ENCODE results near the gene FN3KRP.

Gene FN3KRP

GRCh38 chr17:82697808-82698064 is 18.8 kb upstream of the FN3KRP start:
- Histone ChIP-seq H3K36me3 (ENCODE audit: control insufficient read depth in 5 of 5, insufficient read depth in 5 of 5, low read length in 5 of 5) (no peaks in the 10 kb centered on the region), H3K4me1 (ENCODE audit: control insufficient read depth in 5 of 5, insufficient read depth in 5 of 5, low read length in 5 of 5) (peaks cover 6 to 24% (median 20%) of the 10 kb centered on the region in 5 donors), H3K9me3 (ENCODE audit: control insufficient read depth in 5 of 5, low read length in 5 of 5) (peaks cover 0 to 8% (median 4%) of the 10 kb centered on the region in 5 donors), H3K4me3 (ENCODE audit: low read depth in 1 of 5, low read length in 5 of 5) (peak overlapping the region in 4 of 5 donors; percentile 47 to 73 (median 69)), H3K9ac (ENCODE audit: low read length in 5 of 5) (peak overlapping the region in 4 of 5 donors; percentile 8 to 76 (median 52)), H3K27me3 (ENCODE audit: control insufficient read depth in 5 of 5, insufficient read depth in 4 of 5, low read length in 5 of 5) (no peaks in the 10 kb centered on the region), H3K27ac (ENCODE audit: low read depth, low read length) (no peak overlapping the region)

- H3K4me1 ChIP-seq (ENCODE audit: control insufficient read depth in 5 of 5, insufficient read depth in 5 of 5, low read length in 5 of 5), result peaks cover 6 to 24% (median 20%) of the 10 kb centered on the region in 5 donors
- no peaks in the 10 kb centered on the region for H3K36me3 ChIP-seq (ENCODE audit: control insufficient read depth in 5 of 5, insufficient read depth in 5 of 5, low read length in 5 of 5)
- peaks cover 0 to 4% (median 0%) of the 10 kb centered on the region in 5 donors for H3K27me3 ChIP-seq (ENCODE audit: control insufficient read depth in 5 of 5, insufficient read depth in 4 of 5, low read length in 5 of 5)
- H3K27ac ChIP-seq (ENCODE audit: low read depth, low read length), result no peak within 1 kb of the TSS
- H3K9ac ChIP-seq (ENCODE audit: low read length in 5 of 5), result peak within 1 kb of the TSS in 4 of 5 donors; percentile 8 to 76 (median 55)
- H3K4me3 ChIP-seq (ENCODE audit: low read depth in 1 of 5, low read length in 5 of 5), result peak within 1 kb of the TSS; percentile 73 to 85 (median 81)
- H3K9me3 ChIP-seq (ENCODE audit: control insufficient read depth in 5 of 5, low read length in 5 of 5), result peaks cover 0 to 8% (median 4%) of the 10 kb centered on the region in 5 donors
These were observed 18.2 kb upstream of the FN3KRP start, which contains the start of gene RAB40B for GRCh38 chr17:82698065-82698973. Gene RAB40B (minus strand): TSS chr17:82698698. CDS start chr17:82698596, 102 bp downstream.

GRCh38 chr17:82698974-82699442 is 17.5 kb upstream of the FN3KRP start:
- Histone ChIP-seq H3K9ac (ENCODE audit: low read length in 5 of 5) (peak overlapping the region in 2 of 5 donors; percentile 45 to 66), H3K9me3 (ENCODE audit: control insufficient read depth in 5 of 5, low read length in 5 of 5) (peaks cover 0 to 8% (median 4%) of the 10 kb centered on the region in 5 donors), H3K36me3 (ENCODE audit: control insufficient read depth in 5 of 5, insufficient read depth in 5 of 5, low read length in 5 of 5) (no peaks in the 10 kb centered on the region), H3K4me3 (ENCODE audit: low read depth in 1 of 5, low read length in 5 of 5) (peak overlapping the region; percentile 65 to 85 (median 81)), H3K4me1 (ENCODE audit: control insufficient read depth in 5 of 5, insufficient read depth in 5 of 5, low read length in 5 of 5) (peaks cover 6 to 24% (median 20%) of the 10 kb centered on the region in 5 donors), H3K27me3 (ENCODE audit: control insufficient read depth in 5 of 5, insufficient read depth in 4 of 5, low read length in 5 of 5) (peaks cover 0 to 4% (median 2%) of the 10 kb centered on the region in 5 donors), H3K27ac (ENCODE audit: low read depth, low read length) (no peak overlapping the region)

GRCh38 chr17:82699551-82699950 is 17.0 kb upstream of the FN3KRP start:
- no peak overlapping the region for H3K9ac ChIP-seq (ENCODE audit: low read length in 5 of 5)
- peaks cover 0 to 6% (median 4%) of the 10 kb centered on the region in 5 donors for H3K27me3 ChIP-seq (ENCODE audit: control insufficient read depth in 5 of 5, insufficient read depth in 4 of 5, low read length in 5 of 5)
- peaks cover 6 to 24% (median 20%) of the 10 kb centered on the region in 5 donors for H3K4me1 ChIP-seq (ENCODE audit: control insufficient read depth in 5 of 5, insufficient read depth in 5 of 5, low read length in 5 of 5)
- no peaks in the 10 kb centered on the region for H3K36me3 ChIP-seq (ENCODE audit: control insufficient read depth in 5 of 5, insufficient read depth in 5 of 5, low read length in 5 of 5)
- H3K4me3 ChIP-seq (ENCODE audit: low read depth in 1 of 5, low read length in 5 of 5), result peak overlapping the region; percentile 65 to 85 (median 81)
- H3K27ac ChIP-seq (ENCODE audit: low read depth, low read length), result no peak overlapping the region
- H3K9me3 ChIP-seq (ENCODE audit: control insufficient read depth in 5 of 5, low read length in 5 of 5), result peaks cover 0 to 3% (median under 1%) of the 10 kb centered on the region in 5 donors

- Histone ChIP-seq H3K4me3 (ENCODE audit: low read depth in 1 of 5, low read length in 5 of 5) (no peak overlapping the region), H3K9ac (ENCODE audit: low read length in 5 of 5) (no peak overlapping the region), H3K27ac (ENCODE audit: low read depth, low read length) (no peak overlapping the region), H3K36me3 (ENCODE audit: control insufficient read depth in 5 of 5, insufficient read depth in 5 of 5, low read length in 5 of 5) (no peaks in the 10 kb centered on the region), H3K27me3 (ENCODE audit: control insufficient read depth in 5 of 5, insufficient read depth in 4 of 5, low read length in 5 of 5) (peaks cover 0 to 8% (median 6%) of the 10 kb centered on the region in 5 donors), H3K4me1 (ENCODE audit: control insufficient read depth in 5 of 5, insufficient read depth in 5 of 5, low read length in 5 of 5) (peaks cover 4 to 17% (median 13%) of the 10 kb centered on the region in 5 donors), H3K9me3 (ENCODE audit: control insufficient read depth in 5 of 5, low read length in 5 of 5) (no peaks in the 10 kb centered on the region)
These were observed 14.1 kb upstream of the FN3KRP start for GRCh38 chr17:82702231-82702927.

GRCh38 chr17:82703036-82703745 is 13.3 kb upstream of the FN3KRP start:
- Histone ChIP-seq H3K27ac (ENCODE audit: low read depth, low read length) (no peak overlapping the region), H3K9ac (ENCODE audit: low read length in 5 of 5) (no peak overlapping the region), H3K4me3 (ENCODE audit: low read depth in 1 of 5, low read length in 5 of 5) (no peak overlapping the region), H3K9me3 (ENCODE audit: control insufficient read depth in 5 of 5, low read length in 5 of 5) (no peaks in the 10 kb centered on the region), H3K27me3 (ENCODE audit: control insufficient read depth in 5 of 5, insufficient read depth in 4 of 5, low read length in 5 of 5) (peaks cover 0 to 8% (median 6%) of the 10 kb centered on the region in 5 donors), H3K36me3 (ENCODE audit: control insufficient read depth in 5 of 5, insufficient read depth in 5 of 5, low read length in 5 of 5) (no peaks in the 10 kb centered on the region), H3K4me1 (ENCODE audit: control insufficient read depth in 5 of 5, insufficient read depth in 5 of 5, low read length in 5 of 5) (peaks cover 4 to 10% (median 9%) of the 10 kb centered on the region in 5 donors)

GRCh38 chr17:82703935-82704865 is 12.3 kb upstream of the FN3KRP start:
- Histone ChIP-seq H3K9me3 (ENCODE audit: control insufficient read depth in 5 of 5, low read length in 5 of 5) (no peaks in the 10 kb centered on the region), H3K4me1 (ENCODE audit: control insufficient read depth in 5 of 5, insufficient read depth in 5 of 5, low read length in 5 of 5) (peaks cover 3 to 6% (median 6%) of the 10 kb centered on the region in 5 donors), H3K4me3 (ENCODE audit: low read depth in 1 of 5, low read length in 5 of 5) (no peak overlapping the region), H3K27me3 (ENCODE audit: control insufficient read depth in 5 of 5, insufficient read depth in 4 of 5, low read length in 5 of 5) (peaks cover 0 to 8% (median 6%) of the 10 kb centered on the region in 5 donors), H3K36me3 (ENCODE audit: control insufficient read depth in 5 of 5, insufficient read depth in 5 of 5, low read length in 5 of 5) (no peaks in the 10 kb centered on the region), H3K27ac (ENCODE audit: low read depth, low read length) (no peak overlapping the region), H3K9ac (ENCODE audit: low read length in 5 of 5) (no peak overlapping the region)

GRCh38 chr17:82704886-82705285 is 11.6 kb upstream of the FN3KRP start:
- Histone ChIP-seq H3K4me3 (ENCODE audit: low read depth in 1 of 5, low read length in 5 of 5) (no peak overlapping the region), H3K27ac (ENCODE audit: low read depth, low read length) (no peak overlapping the region)

GRCh38 chr17:82705756-82706155 is 10.8 kb upstream of the FN3KRP start:
- Histone ChIP-seq H3K36me3 (ENCODE audit: control insufficient read depth in 5 of 5, insufficient read depth in 5 of 5, low read length in 5 of 5) (no peaks in the 10 kb centered on the region), H3K4me1 (ENCODE audit: control insufficient read depth in 5 of 5, insufficient read depth in 5 of 5, low read length in 5 of 5) (no peaks in the 10 kb centered on the region), H3K27ac (ENCODE audit: low read depth, low read length) (no peak overlapping the region), H3K9me3 (ENCODE audit: control insufficient read depth in 5 of 5, low read length in 5 of 5) (no peaks in the 10 kb centered on the region), H3K27me3 (ENCODE audit: control insufficient read depth in 5 of 5, insufficient read depth in 4 of 5, low read length in 5 of 5) (peaks cover 4 to 16% (median 8%) of the 10 kb centered on the region in 5 donors), H3K4me3 (ENCODE audit: low read depth in 1 of 5, low read length in 5 of 5) (no peak overlapping the region), H3K9ac (ENCODE audit: low read length in 5 of 5) (no peak overlapping the region)

More at GRCh38 chr17:82704886-82705285, 11.6 kb upstream of the FN3KRP start:
- Histone ChIP-seq H3K9ac (ENCODE audit: low read length in 5 of 5) (no peak overlapping the region), H3K27me3 (ENCODE audit: control insufficient read depth in 5 of 5, insufficient read depth in 4 of 5, low read length in 5 of 5) (peaks cover 0 to 8% (median 7%) of the 10 kb centered on the region in 5 donors), H3K36me3 (ENCODE audit: control insufficient read depth in 5 of 5, insufficient read depth in 5 of 5, low read length in 5 of 5) (no peaks in the 10 kb centered on the region), H3K4me1 (ENCODE audit: control insufficient read depth in 5 of 5, insufficient read depth in 5 of 5, low read length in 5 of 5) (no peaks in the 10 kb centered on the region), H3K9me3 (ENCODE audit: control insufficient read depth in 5 of 5, low read length in 5 of 5) (no peaks in the 10 kb centered on the region)

Measured in subcutaneous abdominal adipose tissue (tissue), 5 donors.